PC-9 (cell line): ENCODE results near the gene NPR2.

ENCODE experiments used
- EZH2 ChIP-seq: fragments of 200-600 bp; sonication (generic); IDR thresholded peaks from 2 replicates; pipeline ENCODE4 v1.8.0; 2017; ENCODE audit warnings: antibody characterized with exemption, low read depth
- TF ChIP-seq, protein P1 (sequence below): fragments of 200-600 bp; sonication (generic); conservative IDR thresholded peaks from 2 replicates; pipeline ENCODE4 v1.6.1; 2017; ENCODE audit warnings: mixed run types, antibody characterized with exemption, mild to moderate bottlenecking, moderate library complexity

DNA sequence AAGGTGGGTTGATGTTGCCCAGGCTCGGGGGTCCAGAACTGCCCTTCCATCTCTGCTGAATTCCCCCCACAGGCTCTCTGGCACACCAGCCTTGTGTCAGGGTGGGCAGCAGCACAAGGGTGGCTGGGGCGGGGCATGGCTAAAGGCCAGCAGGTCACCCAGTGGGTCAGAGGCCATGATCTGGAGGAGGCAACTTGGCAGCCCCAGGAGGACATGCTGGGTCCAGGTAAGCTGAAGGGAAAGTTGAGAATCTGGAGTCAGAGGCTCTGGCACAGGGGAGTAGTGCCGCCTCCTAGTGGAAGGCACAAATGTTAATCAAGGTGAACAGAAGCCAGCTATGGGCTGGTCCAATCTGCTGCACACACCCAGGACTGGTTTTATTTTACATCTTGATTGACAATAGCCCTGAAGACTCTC is 43.8 kb downstream of the NPR2 start:
- TF ChIP-seq, protein P1, sequence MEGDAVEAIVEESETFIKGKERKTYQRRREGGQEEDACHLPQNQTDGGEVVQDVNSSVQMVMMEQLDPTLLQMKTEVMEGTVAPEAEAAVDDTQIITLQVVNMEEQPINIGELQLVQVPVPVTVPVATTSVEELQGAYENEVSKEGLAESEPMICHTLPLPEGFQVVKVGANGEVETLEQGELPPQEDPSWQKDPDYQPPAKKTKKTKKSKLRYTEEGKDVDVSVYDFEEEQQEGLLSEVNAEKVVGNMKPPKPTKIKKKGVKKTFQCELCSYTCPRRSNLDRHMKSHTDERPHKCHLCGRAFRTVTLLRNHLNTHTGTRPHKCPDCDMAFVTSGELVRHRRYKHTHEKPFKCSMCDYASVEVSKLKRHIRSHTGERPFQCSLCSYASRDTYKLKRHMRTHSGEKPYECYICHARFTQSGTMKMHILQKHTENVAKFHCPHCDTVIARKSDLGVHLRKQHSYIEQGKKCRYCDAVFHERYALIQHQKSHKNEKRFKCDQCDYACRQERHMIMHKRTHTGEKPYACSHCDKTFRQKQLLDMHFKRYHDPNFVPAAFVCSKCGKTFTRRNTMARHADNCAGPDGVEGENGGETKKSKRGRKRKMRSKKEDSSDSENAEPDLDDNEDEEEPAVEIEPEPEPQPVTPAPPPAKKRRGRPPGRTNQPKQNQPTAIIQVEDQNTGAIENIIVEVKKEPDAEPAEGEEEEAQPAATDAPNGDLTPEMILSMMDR = no peak; the same call in 1 of the 2 replicates
- TF ChIP-seq EZH2 = no peak
